AG09309 (cell line): ENCODE results near the gene DOK1.

Source experiments
- DNase-seq: peaks from one replicate; pipeline ENCODE4 v3.0.0-alpha.2; 2010; ENCODE audit warnings: low read depth
- H3K4me3 ChIP-seq: 2 replicates; pipeline ENCODE4 v1.5.1; 2011; ENCODE audit warnings: mild to moderate bottlenecking, low read depth, low read length, moderate library complexity; ENCODE audit not compliant: control insufficient read depth
- TF ChIP-seq, protein P1 (sequence below): IDR thresholded peaks from 2 replicates; pipeline ENCODE4 v1.5.1; 2011; ENCODE audit warnings: mild to moderate bottlenecking, low read depth, low read length, inconsistent platforms; ENCODE audit not compliant: insufficient read depth, control insufficient read depth; ENCODE audit errors: missing control alignments

Gene DOK1

DNA sequence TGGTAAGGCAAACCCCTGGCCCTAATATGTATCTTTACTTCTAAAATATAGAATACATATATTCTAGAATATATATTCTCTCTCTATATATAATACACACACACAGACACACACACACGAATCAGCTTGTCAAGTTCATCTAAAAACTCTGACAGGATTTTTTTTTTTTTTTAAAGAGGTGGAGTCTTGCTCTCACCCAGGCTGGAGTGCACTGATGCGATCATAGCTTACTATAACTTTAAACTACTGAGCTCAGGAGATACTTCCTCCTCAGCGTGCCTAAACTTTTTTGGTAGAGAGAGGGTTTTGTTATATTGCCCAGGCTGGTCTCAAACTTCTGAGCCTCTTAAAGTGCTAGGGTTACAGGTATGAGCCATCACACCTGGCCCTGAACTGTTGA is 45.2 kb downstream of the DOK1 start:
- no peak overlapping the region for H3K4me3 ChIP-seq
- no peak for DNase-seq
- TF ChIP-seq, protein P1, sequence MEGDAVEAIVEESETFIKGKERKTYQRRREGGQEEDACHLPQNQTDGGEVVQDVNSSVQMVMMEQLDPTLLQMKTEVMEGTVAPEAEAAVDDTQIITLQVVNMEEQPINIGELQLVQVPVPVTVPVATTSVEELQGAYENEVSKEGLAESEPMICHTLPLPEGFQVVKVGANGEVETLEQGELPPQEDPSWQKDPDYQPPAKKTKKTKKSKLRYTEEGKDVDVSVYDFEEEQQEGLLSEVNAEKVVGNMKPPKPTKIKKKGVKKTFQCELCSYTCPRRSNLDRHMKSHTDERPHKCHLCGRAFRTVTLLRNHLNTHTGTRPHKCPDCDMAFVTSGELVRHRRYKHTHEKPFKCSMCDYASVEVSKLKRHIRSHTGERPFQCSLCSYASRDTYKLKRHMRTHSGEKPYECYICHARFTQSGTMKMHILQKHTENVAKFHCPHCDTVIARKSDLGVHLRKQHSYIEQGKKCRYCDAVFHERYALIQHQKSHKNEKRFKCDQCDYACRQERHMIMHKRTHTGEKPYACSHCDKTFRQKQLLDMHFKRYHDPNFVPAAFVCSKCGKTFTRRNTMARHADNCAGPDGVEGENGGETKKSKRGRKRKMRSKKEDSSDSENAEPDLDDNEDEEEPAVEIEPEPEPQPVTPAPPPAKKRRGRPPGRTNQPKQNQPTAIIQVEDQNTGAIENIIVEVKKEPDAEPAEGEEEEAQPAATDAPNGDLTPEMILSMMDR: no peak

GRCh38 chr2:74602586-74603281 is 48.2 kb downstream of the DOK1 start:
- H3K4me3 ChIP-seq: no peak overlapping the region
- TF ChIP-seq, protein P1: no peak
- DNase-seq: peak; percentile 63

- TF ChIP-seq, protein P1: no peak
- DNase-seq: no peak
- no peak overlapping the region for H3K4me3 ChIP-seq
These were observed 48.9 kb downstream of the DOK1 start for GRCh38 chr2:74603282-74604000.

DNA sequence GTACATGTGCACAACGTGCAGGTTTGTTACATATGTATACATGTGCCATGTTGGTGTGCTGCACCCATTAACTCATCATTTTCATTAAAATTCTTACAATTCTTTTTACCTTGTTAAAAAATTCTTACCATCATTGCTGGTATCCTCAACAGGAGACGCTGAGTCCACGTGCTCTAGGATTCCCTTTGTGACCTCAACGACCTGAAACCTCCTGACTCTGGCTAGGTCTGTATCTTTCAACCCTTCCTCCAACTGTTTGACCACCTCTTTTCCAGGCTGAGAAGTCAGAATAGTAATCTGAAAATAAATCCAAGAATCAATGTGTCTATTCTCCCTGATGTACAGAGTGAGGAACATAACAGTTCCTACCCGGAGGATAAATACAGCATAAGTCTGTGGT is 52.4 kb downstream of the DOK1 start:
- no peak overlapping the region for H3K4me3 ChIP-seq
- DNase-seq: no peak
- TF ChIP-seq, protein P1: no peak
